Loucy (cell line): Measurements from ENCODE around the gene BANP.
"Not testable (repeated sequence)": the region's sequence is repeated elsewhere in the genome, so short reads cannot be mapped to it uniquely, and the experiment has no call there.

Source experiments
- H2AFZ ChIP-seq: fragments of 200-600 bp; sonication (generic); 2 replicates; pipeline ENCODE4 v1.6.0; 2016; ENCODE audit warnings: antibody characterized with exemption, mild to moderate bottlenecking, low read length, moderate library complexity
- H3F3A ChIP-seq: fragments of 200-600 bp; 2 replicates; pipeline ENCODE4 v1.6.0; 2016; ENCODE audit warnings: antibody characterized with exemption, low read depth, mild to moderate bottlenecking
- H3K27me3 ChIP-seq: fragments of 200-600 bp; sonication (generic); 2 replicates; pipeline ENCODE4 v1.6.1; 2014; ENCODE audit warnings: low read length, mild to moderate bottlenecking; ENCODE audit not compliant: insufficient read depth, poor library complexity, severe bottlenecking
- H3K36me3 ChIP-seq: fragments of 200-600 bp; sonication (generic); 2 replicates; pipeline ENCODE4 v1.6.1; 2016; ENCODE audit warnings: low read length; ENCODE audit not compliant: insufficient read depth
- H3K4me1 ChIP-seq: fragments of 200-600 bp; sonication (generic); 2 replicates; pipeline ENCODE4 v1.5.1; 2014; ENCODE audit warnings: low read length, mild to moderate bottlenecking; ENCODE audit not compliant: insufficient read depth, poor library complexity, severe bottlenecking
- H3K4me2 ChIP-seq: fragments of 200-600 bp; sonication (generic); 2 replicates; pipeline ENCODE4 v1.6.0; 2014; ENCODE audit warnings: antibody characterized with exemption, low read length, low read depth, mild to moderate bottlenecking; ENCODE audit not compliant: poor library complexity, severe bottlenecking
- H3K4me3 ChIP-seq: fragments of 200-600 bp; sonication (generic); 2 replicates; pipeline ENCODE4 v1.5.1; 2014; ENCODE audit warnings: low read length, mild to moderate bottlenecking, mixed read lengths; ENCODE audit not compliant: poor library complexity, severe bottlenecking
- H3K79me2 ChIP-seq: fragments of 200-600 bp; sonication (generic); 2 replicates; pipeline ENCODE4 v1.6.1; 2014; ENCODE audit warnings: low read length; ENCODE audit not compliant: insufficient read depth
- H3K9ac ChIP-seq: fragments of 200-600 bp; sonication (generic); 2 replicates; pipeline ENCODE4 v1.6.0; 2014; ENCODE audit warnings: mild to moderate bottlenecking, low read depth, low read length, moderate library complexity; ENCODE audit not compliant: poor library complexity, severe bottlenecking
- H3K9me2 ChIP-seq: fragments of 200-600 bp; sonication (generic); replicated peaks from 2 replicates; pipeline ENCODE4 v1.6.1; 2016; ENCODE audit warnings: low read depth, low read length, mixed read lengths
- H3K9me3 ChIP-seq: fragments of 200-600 bp; sonication (generic); 2 replicates; pipeline ENCODE4 v1.6.1; 2014; ENCODE audit warnings: mild to moderate bottlenecking, antibody characterized with exemption, low read length, low read depth; ENCODE audit not compliant: insufficient read depth
- H4K20me1 ChIP-seq: fragments of 200-600 bp; sonication (generic); 2 replicates; pipeline ENCODE4 v1.6.0; 2014; ENCODE audit warnings: antibody characterized with exemption, low read length, mild to moderate bottlenecking; ENCODE audit not compliant: insufficient read depth, poor library complexity, severe bottlenecking
- CTCF ChIP-seq: fragments of 200-600 bp; sonication (generic); conservative IDR thresholded peaks from 2 replicates; pipeline ENCODE4 v1.5.1; 2014; ENCODE audit warnings: mild to moderate bottlenecking, antibody characterized with exemption, low read length
- EZH2phosphoT487 ChIP-seq: fragments of 200-600 bp; IDR thresholded peaks from 2 replicates; pipeline ENCODE4 v1.6.1; 2018; ENCODE audit warnings: antibody characterized with exemption, mild to moderate bottlenecking, moderate library complexity, borderline replicate concordance

The BANP gene

DNA sequence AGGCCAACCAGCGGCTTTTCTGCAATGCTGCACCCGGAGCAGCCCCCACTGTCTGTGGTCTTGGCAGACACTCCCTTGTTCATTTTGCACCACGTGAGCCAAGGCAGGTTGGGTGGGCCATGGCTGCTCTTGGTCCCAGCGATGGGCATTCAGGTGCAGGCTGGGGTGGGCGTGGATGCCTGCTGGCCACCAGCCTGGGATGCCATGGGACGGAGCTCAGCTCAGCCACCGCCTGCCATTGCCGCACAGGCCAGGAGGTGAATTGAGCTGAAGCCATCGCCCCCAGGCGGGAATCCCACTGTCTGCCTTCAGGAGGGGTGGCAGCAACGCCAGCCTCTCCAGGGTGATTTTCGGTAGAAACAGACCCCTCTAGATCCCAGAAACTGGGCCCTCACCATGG, 155.3 kb downstream of the BANP start:
- H3F3A ChIP-seq, H4K20me1 ChIP-seq, H3K4me2 ChIP-seq, H3K9me3 ChIP-seq, H2AFZ ChIP-seq, H3K27me3 ChIP-seq, H3K9ac ChIP-seq, H3K36me3 ChIP-seq, H3K4me1 ChIP-seq, H3K9me2 ChIP-seq, H3K79me2 ChIP-seq, H3K4me3 ChIP-seq: not testable (repeated sequence)

GRCh38 chr16:88108762-88109161, 157.5 kb downstream of the BANP start:
- no peaks in the 10 kb centered on the region for H3K36me3 ChIP-seq
- H3K9ac ChIP-seq, result no peak overlapping the region
- no peak overlapping the region for H3K4me3 ChIP-seq
- H3K79me2 ChIP-seq, result no peaks in the 10 kb centered on the region
- no peak overlapping the region for H2AFZ ChIP-seq
- H3K27me3 ChIP-seq, result no peaks in the 10 kb centered on the region
- H3K9me3 ChIP-seq, result no peaks in the 10 kb centered on the region
- TF ChIP-seq CTCF (no peak), EZH2phosphoT487 (no peak)
- no peaks in the 10 kb centered on the region for H3K4me1 ChIP-seq
- H3K9me2 ChIP-seq, result no peaks in the 10 kb centered on the region
- no peaks in the 10 kb centered on the region for H4K20me1 ChIP-seq
- H3F3A ChIP-seq, result no peaks in the 10 kb centered on the region
- no peak overlapping the region for H3K4me2 ChIP-seq

GRCh38 chr16:88109726-88110621, 158.7 kb downstream of the BANP start:
- H3K27me3 ChIP-seq, H3K4me1 ChIP-seq, H3K36me3 ChIP-seq, H3K9ac ChIP-seq, H3K79me2 ChIP-seq, H2AFZ ChIP-seq, H3K9me2 ChIP-seq, H4K20me1 ChIP-seq, H3F3A ChIP-seq, H3K4me2 ChIP-seq, H3K4me3 ChIP-seq, H3K9me3 ChIP-seq: not testable (repeated sequence)

GRCh38 chr16:88110875-88111494, 159.8 kb downstream of the BANP start:
- not testable (repeated sequence) for H2AFZ ChIP-seq, H3K4me2 ChIP-seq, H3K4me1 ChIP-seq, H3K27me3 ChIP-seq, H3K36me3 ChIP-seq, H3F3A ChIP-seq, H3K9me3 ChIP-seq, H3K4me3 ChIP-seq, H4K20me1 ChIP-seq, H3K9ac ChIP-seq, H3K79me2 ChIP-seq, H3K9me2 ChIP-seq

DNA sequence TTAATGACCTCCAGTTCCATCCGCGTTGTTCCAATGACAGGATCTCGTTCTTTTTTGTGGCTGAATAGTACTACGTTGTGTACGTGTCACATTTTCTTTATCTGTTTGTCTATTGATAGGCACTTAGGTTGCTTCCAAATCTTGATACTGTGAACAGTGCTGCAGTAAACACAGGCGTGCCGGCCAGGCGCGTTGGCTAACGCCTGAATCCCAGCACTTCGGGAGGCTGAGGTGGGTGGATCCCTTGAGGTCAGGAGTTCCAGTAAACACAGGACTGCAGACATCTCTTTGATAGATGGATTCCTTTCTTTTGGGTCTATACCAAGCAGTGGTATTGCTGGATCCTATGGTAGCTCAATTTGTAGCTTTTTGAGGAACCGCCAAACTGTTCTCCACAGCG, 160.7 kb downstream of the BANP start:
- not testable (repeated sequence) for H3F3A ChIP-seq, H3K4me2 ChIP-seq, H3K79me2 ChIP-seq, H3K9me2 ChIP-seq, H3K27me3 ChIP-seq, H3K4me3 ChIP-seq, H4K20me1 ChIP-seq, H3K9ac ChIP-seq, H2AFZ ChIP-seq, H3K9me3 ChIP-seq, H3K4me1 ChIP-seq, H3K36me3 ChIP-seq
